ENCODE results near the gene MACC1.
"Not testable (repeated sequence)": the region's sequence is repeated elsewhere in the genome, so short reads cannot be mapped to it uniquely, and the experiment has no call there.

The MACC1 gene

DNA sequence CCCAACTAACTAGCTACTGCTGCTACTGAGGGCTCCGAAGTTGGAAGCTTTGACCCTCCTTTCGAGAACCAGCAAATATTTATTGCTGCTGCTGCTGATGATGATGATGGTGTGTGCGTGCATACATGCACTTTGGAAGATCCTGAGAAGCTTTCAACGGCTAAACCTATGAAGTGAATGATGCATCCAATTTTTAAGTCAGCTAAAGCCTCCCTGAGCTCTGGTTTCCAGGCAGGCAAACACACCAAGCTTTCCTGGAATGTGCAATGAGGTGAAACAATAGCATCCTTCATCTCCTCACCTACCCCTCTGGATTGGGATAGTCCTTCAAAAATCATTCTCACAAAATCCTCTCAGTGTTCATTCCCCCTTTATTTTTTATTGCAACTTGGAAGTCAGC, 13.9 kb downstream of the MACC1 start:
- no peak for DNase-seq

- no peak for DNase-seq
Observed at GRCh38 chr7:20201380-20201779, 15.8 kb downstream of the MACC1 start.

GRCh38 chr7:20200971-20201370, 16.2 kb downstream of the MACC1 start:
- no peak for DNase-seq

DNA sequence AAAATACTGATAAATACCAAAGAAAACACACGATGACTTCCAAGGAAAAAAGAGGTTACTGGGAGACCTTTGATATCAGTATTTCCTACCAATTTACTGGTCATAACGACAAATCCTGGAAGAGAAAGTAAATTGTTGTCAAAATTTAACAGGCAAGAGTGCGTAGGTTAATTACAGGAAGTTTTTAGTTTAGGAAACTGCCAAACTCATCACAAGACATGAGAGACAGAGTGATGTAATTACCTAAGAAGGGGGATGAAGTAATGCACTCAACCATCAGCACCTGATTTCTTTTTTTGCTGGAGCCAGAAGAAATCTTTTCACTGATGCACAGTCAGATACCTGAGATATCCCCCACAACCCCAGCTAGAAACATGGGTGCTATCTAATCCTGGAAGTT, 16.8 kb downstream of the MACC1 start:
- DNase-seq: no peak

DNA sequence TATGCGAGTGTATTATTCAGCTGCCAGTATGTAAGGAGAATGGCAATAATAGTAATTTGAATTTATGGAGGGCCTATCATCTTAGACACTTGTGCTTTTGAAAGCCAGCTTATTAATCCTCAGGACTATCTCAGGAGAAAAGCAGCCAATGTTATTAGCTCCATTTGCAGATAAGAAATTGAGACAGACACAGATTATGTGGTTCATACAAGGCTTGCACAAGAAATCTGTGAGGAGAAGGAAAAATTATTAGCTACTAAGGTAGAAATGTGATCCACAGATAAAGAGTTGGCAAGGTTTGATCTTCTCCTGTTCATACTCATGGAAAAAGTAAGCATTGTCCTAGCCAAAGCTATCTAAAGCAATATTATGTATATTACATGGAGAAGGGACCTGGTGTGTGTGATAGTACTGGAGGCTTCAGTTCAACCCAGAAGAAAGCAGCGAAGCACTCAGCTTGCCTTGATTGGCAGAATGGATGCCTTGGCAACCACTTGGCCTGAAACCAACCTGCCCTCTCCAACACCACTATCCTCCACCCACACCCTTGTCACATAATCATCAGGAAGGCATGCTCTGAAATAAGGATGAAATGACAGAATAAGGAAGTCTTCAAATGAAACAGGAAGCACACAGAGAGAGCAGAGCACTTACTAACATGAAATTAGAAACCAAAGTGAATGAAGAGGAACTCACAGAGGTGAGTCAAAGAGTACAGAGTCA, 18.0 kb downstream of the MACC1 start:
- no peak for DNase-seq

DNA sequence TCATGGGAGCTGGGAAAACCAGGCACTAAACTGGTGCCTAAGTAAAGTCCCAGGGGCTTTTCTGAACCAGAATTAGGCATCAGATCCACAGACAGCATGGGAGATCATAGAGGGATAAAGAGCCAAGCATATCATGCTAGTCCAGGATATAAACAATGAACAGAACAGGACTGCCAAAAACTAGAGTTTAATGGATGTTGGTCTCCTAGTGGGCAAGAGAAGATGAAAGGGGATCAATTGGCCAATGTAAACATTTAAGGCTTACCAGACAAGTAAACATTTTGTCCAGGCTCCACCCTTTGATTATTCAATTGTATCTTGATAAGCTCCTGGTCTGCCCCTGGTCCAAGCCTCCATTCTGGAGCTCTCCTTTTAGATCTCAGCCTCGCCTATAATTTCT, 18.9 kb downstream of the MACC1 start:
- no peak for DNase-seq

DNA sequence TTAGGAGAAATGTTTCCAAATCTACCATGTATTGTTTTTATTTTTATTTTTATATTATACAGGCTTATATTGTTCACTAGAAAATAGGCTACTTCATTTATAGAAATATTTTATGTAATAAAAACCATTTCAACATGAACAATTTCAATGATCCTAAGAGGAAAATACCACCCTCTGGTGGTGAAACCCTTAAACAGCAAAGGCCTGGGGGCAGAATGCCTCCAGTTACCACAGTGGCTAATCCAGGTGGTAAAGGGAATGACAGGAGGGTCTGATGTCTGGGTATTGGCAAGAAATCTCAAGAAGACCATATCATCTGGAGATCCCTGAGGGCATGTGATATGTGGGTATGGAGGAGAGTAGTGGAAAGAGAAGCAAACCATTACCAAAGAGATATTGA, 19.3 kb downstream of the MACC1 start:
- no peak for DNase-seq

- DNase-seq: no peak
Observed at GRCh38 chr7:20197125-20197748, 19.9 kb downstream of the MACC1 start.

- DNase-seq: no peak
Observed at GRCh38 chr7:20194343-20194995, 22.7 kb downstream of the MACC1 start.

DNA sequence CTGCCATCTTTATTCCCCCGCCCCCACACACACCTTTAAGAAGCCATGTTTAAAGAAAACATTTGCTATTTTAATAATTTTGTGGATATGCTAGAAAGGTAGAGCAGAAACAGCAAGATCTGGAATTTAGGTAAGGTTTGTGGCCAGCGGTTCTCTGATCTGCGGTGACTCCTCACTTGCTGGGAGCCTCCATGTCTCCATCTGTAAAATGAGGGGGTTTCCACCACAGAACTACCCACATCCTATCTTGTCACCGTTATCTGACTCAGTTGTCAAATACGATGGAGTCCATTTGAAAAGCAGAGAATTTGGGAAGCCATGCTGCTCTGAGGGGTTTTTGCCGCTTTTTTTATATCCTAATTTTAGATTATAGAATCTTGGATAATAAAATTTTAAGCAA, 23.3 kb downstream of the MACC1 start:
- no peak for DNase-seq

DNA sequence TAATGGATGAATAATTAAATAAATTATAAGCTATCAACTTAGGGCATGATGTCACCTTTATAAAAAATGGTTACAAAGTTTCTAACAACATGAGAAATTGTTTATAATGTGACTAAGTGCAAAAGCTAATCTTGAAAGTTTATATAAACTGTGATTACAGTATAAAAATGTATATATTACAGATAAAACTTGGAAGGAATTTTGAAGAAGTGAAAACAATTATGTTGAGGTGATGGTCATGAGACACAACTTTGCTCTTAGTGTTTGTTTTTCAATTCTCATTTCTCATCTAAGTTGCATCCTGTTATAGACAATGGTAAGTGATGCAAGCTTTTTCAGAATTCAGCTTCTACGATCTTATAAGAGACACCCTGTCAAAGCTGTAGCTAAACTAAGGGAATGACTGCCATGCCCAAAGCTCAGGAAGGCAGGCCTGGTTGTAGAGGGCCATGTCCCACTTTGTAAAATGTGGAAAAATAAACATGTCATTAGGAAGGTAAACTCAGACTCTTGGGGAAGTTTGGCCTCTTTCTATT, 23.9 kb downstream of the MACC1 start:
- DNase-seq: no peak

DNA sequence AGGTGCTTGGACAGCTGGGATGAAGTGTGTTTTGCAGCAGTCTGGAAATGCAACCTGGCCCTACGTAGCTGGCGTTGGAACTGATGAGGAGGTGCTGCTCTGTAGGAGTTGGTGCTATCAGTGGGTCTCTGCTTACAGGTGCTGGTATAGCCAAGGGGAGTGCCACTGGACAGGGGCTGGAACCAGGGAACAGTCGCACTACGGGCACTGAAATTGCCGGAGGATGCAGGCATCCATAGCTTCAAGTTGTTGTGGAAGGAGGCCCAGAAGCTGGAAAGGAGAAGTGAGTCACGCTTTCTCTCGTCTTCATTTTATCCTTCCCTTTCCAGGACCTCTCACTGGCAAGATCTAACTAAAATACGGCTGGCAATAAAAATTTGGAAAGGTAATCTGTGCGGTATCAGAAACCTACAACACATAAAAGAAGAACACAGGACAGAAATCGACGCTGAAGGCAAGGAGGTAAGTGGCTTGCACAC, 25.8 kb downstream of the MACC1 start:
- no peak for DNase-seq

DNA sequence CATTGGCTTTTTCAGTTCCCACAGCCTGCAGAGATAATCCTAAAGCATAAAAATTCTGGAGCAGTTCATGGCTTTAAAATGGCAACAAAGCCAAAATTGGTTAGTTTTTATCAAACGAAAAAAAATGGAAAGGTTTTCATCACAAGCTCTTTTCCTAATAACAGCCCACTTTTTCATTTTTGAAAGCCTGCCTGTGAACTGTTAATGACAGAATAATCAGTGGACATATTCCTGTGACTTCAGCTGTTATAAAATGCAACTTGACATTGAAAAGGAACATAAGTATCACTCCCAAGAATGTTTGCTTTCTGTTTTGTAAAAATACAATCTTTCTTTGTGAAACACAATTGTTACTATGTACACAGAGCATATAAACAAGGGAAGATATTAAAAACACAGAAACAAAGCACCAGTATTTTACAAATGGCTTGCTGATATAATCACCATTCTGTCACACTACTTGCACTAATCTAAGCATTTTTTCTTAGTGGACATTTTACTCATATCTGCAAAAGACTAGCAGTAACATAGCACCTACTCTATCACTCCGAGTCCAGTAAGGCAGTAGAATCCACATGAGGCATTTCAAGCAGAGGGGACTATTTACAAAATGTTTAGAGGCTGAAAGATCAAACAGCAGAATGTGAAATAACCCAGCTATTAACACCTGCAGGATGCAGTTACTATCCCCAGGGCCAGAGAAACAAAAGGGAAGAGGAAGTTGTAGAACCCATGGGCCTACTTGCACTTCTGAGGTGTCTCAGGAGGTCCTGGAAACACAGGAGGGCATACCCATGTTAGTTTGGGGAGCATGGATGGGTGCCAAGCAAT, 26.4 kb downstream of the MACC1 start:
- DNase-seq: no peak

- DNase-seq: no peak
Observed at GRCh38 chr7:20189852-20190251, 27.3 kb downstream of the MACC1 start.

GRCh38 chr7:20188567-20188966, 28.6 kb downstream of the MACC1 start:
- DNase-seq: no peak

DNA sequence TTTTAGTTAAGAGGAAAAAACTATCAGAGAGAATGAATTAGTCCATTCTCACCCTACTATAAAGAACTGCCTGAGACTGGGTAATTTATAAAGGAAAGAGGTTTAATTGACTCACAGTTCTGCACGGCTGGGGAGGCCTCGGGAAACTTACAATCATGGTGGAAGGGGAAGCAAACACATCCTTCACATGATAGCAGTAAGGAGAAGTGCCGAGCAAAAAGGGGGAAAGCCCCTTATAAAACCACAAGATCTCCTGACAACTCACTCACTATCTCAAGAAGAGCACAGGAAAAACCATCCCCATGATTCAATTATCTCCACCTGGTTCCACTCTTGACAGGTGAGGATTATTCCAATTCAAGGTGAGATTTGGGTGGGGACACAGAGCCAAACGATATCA, 29.3 kb downstream of the MACC1 start:
- not testable (repeated sequence) for DNase-seq

GRCh38 chr7:20185988-20186387, 31.2 kb downstream of the MACC1 start:
- DNase-seq: no peak

GRCh38 chr7:20183086-20183485, 34.1 kb downstream of the MACC1 start:
- no peak for DNase-seq

DNA sequence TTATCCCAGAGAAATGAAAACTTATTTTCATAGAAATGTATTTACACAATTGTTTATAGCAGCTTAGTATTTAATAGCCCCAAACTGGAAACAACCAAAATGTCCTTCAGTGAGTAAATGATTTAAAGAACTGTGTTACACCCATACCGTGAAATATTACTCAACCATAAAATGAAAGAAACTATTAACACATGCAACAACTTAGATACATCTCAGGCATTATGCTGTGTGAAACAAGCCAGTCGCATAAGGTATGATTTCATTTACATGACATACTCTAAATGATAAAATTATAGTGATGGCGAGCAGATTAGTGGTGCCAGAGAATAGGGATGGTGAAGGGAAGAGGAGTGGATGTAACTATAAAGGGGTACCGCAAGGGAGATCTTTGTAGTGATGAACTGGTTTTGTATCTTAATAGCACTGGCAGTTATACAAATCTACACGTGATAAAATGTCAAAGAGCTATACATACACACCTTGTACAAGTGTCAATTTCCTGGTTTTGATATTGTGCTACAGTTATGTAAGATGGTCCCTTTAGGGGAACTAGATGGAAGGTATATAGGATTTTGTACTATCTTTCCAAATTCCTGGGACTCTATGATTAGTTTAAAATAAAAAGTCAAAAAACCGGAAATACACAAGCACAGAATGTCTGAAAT, 40.5 kb downstream of the MACC1 start:
- no peak for DNase-seq

DNA sequence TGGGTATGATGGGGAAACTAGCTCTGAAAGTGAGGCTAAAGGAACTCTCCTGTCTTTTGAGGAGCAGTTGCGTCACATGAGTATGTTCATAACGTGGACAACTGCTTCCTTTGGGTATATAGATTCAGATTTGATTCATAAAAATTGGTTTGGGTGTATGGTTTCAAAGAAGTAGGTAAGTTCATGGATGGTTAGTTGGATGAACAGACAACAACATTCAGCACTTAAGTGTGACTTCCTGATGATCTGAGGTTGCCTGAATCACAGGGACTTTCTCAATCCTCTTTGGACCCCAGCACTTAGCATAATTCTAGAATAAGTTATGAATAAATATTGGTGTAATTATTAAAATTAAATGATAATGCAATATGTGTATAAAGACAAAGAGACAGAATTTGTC, 43.4 kb downstream of the MACC1 start:
- no peak for DNase-seq

GRCh38 chr7:20172736-20173334, 44.3 kb downstream of the MACC1 start:
- peak; percentile 11 for DNase-seq

DNA sequence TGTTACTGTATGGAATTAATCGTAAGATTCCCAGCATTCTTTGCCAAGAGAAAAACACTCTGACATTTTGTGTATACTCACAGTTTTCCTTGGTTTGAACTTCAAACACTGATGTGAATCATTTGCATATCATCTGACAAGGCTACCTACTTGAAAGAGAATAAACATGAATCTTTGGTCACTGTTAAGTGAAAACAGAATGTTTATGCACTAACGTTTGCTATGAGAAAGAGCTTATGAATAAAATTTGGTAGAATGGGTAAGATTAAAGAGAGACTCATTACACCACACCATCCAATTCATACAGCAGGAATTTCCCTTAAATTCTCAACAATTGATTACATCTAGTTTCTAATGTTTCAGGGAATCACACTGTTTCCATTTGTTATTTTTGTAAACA, 46.6 kb downstream of the MACC1 start:
- DNase-seq: no peak
